Fibroblast of the aortic adventitia (primary cell): Measurements from ENCODE around the gene PCYOX1L. TPM values are rescaled to one million over a fixed set of nuclear protein-coding genes. Genes with fewer than 3 reads are reported as not detected.
A peak's percentile ranks its signal among the peaks of the same experiment; 100 is the strongest.

Experiments
- DNase-seq: peaks from one replicate; pipeline ENCODE4 v3.0.0-alpha.2; 2010; ENCODE audit warnings: low read depth
- H3K4me3 ChIP-seq: 2 replicates; pipeline ENCODE4 v1.5.1; 2011; ENCODE audit warnings: low read depth, mild to moderate bottlenecking, control low read depth, low read length, moderate library complexity
- total RNA-seq: library from RNA; depleted of rRNA; stranded (reverse); fragments of >200 nt; gene quantifications from 2 replicates; pipeline ENCODE4 v1.2.3, GENCODE V29; 2012; ENCODE audit warnings: low replicate concordance
- TF ChIP-seq, protein P1 (sequence below): IDR thresholded peaks from 2 replicates; pipeline ENCODE4 v1.5.1; 2011; ENCODE audit warnings: mild to moderate bottlenecking, low read length, control low read depth, inconsistent platforms; ENCODE audit not compliant: insufficient read depth

The PCYOX1L gene
- total RNA-seq, 1 donor = 6.4 TPM

GRCh38 chr5:149371296-149371962 is 13.6 kb downstream of the PCYOX1L start:
- H3K4me3 ChIP-seq = no peak overlapping the region
- TF ChIP-seq, protein P1, sequence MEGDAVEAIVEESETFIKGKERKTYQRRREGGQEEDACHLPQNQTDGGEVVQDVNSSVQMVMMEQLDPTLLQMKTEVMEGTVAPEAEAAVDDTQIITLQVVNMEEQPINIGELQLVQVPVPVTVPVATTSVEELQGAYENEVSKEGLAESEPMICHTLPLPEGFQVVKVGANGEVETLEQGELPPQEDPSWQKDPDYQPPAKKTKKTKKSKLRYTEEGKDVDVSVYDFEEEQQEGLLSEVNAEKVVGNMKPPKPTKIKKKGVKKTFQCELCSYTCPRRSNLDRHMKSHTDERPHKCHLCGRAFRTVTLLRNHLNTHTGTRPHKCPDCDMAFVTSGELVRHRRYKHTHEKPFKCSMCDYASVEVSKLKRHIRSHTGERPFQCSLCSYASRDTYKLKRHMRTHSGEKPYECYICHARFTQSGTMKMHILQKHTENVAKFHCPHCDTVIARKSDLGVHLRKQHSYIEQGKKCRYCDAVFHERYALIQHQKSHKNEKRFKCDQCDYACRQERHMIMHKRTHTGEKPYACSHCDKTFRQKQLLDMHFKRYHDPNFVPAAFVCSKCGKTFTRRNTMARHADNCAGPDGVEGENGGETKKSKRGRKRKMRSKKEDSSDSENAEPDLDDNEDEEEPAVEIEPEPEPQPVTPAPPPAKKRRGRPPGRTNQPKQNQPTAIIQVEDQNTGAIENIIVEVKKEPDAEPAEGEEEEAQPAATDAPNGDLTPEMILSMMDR = peak; percentile 89
- DNase-seq = peak; percentile 60

DNA sequence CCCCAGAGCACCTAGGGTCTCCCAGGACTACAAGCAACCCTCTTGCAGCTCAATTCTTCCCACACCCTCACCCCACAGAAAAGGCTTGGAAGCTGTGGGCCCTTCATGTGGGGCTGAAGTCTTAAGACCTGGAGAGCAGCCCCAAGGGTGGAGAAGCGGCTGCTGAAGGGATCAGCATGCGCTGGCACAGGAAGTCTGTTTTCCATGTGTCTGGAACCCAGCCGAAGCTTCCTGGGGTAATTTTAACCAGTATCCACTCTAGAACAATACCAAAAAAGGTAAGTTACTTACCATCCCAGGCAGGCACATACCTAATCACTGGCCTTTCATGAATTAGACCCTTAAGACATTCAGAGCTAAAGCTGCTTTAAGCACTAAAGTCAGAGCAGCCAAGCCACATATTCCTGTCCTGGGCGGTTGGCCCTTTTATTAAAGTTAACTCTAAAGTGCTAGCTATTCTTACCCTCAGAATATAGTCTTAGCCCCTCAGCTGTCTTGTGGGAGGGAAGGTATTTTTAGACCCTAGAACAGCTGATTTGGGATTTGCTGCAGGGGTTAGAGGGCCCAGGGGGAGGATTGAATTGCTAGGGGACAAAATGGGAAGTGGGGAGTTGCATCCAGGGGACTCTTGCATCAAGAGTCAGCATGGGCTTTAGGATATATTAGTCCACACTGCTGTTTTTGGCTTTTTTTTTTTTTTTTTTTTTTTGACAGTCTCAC is 14.4 kb downstream of the PCYOX1L start:
- TF ChIP-seq, protein P1 = no peak
- no peak overlapping the region for H3K4me3 ChIP-seq
- no peak for DNase-seq

- TF ChIP-seq, protein P1 = no peak
- no peak overlapping the region for H3K4me3 ChIP-seq
- DNase-seq = no peak
These were observed 15.1 kb downstream of the PCYOX1L start for GRCh38 chr5:149372932-149373331.

DNA sequence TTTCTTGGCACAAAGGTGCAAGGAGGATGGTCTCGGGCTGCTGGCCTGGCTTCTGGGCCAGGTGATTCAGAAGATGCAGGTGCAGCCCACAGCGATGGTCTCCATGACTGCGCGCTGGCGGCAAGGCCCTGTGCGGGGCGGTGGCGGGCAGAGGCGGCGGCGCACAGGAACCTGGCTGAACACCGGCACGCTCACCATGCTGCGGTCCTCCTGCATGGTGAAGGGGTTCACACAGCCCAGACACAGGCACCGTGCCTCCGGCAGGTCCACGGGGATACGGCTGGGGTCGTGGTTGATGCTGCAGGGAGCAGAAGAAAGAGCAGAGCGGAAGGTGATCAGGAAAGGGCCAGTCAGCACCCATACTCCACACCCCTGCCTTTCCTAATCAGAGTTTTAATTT is 16.5 kb downstream of the PCYOX1L start:
- TF ChIP-seq, protein P1 = no peak
- DNase-seq = no peak
- H3K4me3 ChIP-seq = no peak overlapping the region

GRCh38 chr5:149374801-149375200 is 17.0 kb downstream of the PCYOX1L start:
- no peak for DNase-seq
- TF ChIP-seq, protein P1 = no peak
- H3K4me3 ChIP-seq = no peak overlapping the region

DNA sequence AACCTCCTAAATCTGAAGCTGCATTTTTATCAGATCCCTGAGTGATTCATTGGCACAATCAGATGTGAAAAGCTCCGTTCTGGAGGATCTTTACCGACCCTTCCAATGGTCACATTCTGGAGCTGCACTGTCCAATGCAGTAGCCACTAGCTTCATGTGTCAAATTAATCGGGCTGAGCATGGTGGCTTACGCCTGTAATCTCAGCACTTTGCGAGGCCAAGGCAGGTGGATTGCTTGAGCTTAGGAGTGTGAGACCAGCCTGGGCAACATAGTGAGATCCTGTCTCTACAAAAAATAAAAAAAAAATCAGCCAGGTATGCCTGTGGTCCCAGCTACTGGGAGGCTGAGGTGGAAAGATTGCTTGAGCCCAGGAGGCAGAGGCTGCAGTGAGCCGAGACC is 17.6 kb downstream of the PCYOX1L start:
- no peak for DNase-seq
- TF ChIP-seq, protein P1 = no peak
- H3K4me3 ChIP-seq = no peak overlapping the region
